ENCODE results near the gene SUSD1.
A peak's percentile ranks its signal among the peaks of the same experiment; 100 is the strongest.

DNA sequence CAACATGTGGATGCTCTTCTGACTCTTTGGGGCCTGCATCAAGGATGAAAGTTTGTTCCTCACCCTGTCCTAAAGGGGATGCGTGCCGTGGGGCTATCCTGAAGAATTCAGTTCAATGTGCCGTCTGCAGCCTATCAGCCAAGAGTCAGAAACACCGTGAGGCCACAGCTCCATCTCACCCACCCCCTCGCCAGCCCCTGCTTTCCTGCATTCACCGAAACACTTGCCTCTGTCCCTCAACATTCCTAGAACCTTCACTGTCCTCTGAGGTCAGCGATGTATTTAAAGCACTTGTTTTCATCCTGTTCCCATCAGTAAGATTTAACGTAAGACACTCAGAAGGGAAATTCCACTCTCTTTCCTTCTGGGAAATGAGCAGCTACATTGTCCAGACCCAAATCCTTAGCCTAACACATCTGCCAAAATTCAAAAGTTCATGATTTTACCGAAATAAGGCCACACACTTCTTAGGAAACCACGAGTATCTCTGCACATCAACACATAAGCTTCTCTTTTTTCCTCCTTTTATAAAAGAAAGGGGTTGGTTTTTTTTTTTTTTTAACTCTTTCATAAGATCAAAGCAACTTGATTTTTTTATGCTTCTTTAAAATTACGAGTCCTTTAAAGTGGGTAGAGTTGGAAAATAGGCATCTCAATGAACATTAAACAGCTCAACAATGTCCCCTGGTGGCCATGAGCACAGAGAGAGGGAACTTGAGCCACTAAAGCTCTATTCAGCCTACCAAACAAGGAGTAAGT, 100.7 kb downstream of the SUSD1 start:
- TF ChIP-seq, protein P1, sequence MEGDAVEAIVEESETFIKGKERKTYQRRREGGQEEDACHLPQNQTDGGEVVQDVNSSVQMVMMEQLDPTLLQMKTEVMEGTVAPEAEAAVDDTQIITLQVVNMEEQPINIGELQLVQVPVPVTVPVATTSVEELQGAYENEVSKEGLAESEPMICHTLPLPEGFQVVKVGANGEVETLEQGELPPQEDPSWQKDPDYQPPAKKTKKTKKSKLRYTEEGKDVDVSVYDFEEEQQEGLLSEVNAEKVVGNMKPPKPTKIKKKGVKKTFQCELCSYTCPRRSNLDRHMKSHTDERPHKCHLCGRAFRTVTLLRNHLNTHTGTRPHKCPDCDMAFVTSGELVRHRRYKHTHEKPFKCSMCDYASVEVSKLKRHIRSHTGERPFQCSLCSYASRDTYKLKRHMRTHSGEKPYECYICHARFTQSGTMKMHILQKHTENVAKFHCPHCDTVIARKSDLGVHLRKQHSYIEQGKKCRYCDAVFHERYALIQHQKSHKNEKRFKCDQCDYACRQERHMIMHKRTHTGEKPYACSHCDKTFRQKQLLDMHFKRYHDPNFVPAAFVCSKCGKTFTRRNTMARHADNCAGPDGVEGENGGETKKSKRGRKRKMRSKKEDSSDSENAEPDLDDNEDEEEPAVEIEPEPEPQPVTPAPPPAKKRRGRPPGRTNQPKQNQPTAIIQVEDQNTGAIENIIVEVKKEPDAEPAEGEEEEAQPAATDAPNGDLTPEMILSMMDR (IDR thresholded peaks at IDR 0.05; ENCODE audit: low read depth, low read length): peak; percentile 90
- no peak for TF ChIP-seq MAX (IDR thresholded peaks at IDR 0.05; ENCODE audit: low read depth, low read length)
- no peak for TF ChIP-seq MYC (IDR thresholded peaks at IDR 0.05; ENCODE audit: low read depth, low read length)
- no peak for TF ChIP-seq POLR2A (IDR thresholded peaks at IDR 0.05; ENCODE audit: extremely low read depth, insufficient read length)
